Lung (tissue), 12 donors: ENCODE results near the gene TSR2. TPM values are rescaled to one million over a fixed set of nuclear protein-coding genes. Genes with fewer than 3 reads are reported as not detected.
A peak's percentile ranks its signal among the peaks of the same experiment; 100 is the strongest.

ENCODE experiments used
- ATAC-seq: fragments of 200-7000 bp; cut with Tn5 transposase; one replicate; pipeline ENCODE4 v1.9.1; 2020; ENCODE audit warnings: moderate number of reproducible peaks; ENCODE audit not compliant: insufficient read depth, low FRiP score
- DNase-seq, 3 donors: peaks; one replicate each; pipeline ENCODE4 v3.0.0-alpha.2; 2013 to 2017
- H3K27ac ChIP-seq, 2 donors: one replicate each; pipeline ENCODE4 v1.5.1; 2013; ENCODE audit warnings: mild to moderate bottlenecking in 2 of 2, moderate library complexity in 2 of 2, control low read depth in 1 of 2, inconsistent platforms in 1 of 2, low read depth in 1 of 2, low read length in 1 of 2
- H3K27me3 ChIP-seq, 3 donors: one replicate each; pipeline ENCODE4 v1.5.1; 2013; ENCODE audit warnings: low read length in 2 of 3; ENCODE audit not compliant: control insufficient read depth in 3 of 3, insufficient read depth in 3 of 3
- H3K36me3 ChIP-seq, 4 donors: one replicate each; pipeline ENCODE4 v1.5.1; 2013; ENCODE audit warnings: low read length in 4 of 4, mild to moderate bottlenecking in 1 of 4, moderate library complexity in 1 of 4; ENCODE audit not compliant: control insufficient read depth in 4 of 4, insufficient read depth in 4 of 4
- H3K4me1 ChIP-seq, 5 donors: one replicate each; pipeline ENCODE4 v1.5.1; 2013; ENCODE audit warnings: low read length in 5 of 5, mild to moderate bottlenecking in 2 of 5, moderate library complexity in 1 of 5; ENCODE audit not compliant: control insufficient read depth in 5 of 5, insufficient read depth in 5 of 5
- H3K4me3 ChIP-seq: one replicate; pipeline ENCODE4 v1.5.1; 2013; ENCODE audit warnings: mild to moderate bottlenecking, control low read depth, moderate library complexity
- H3K9ac ChIP-seq, 2 donors: one replicate each; pipeline ENCODE4 v1.5.1; 2013; ENCODE audit warnings: low read length in 2 of 2, control low read depth in 1 of 2; ENCODE audit not compliant: insufficient read depth in 1 of 2
- H3K9me3 ChIP-seq, 4 donors: one replicate each; pipeline ENCODE4 v1.5.1; 2013; ENCODE audit warnings: low read length in 3 of 4, mild to moderate bottlenecking in 1 of 4, moderate library complexity in 1 of 4; ENCODE audit not compliant: control insufficient read depth in 4 of 4, insufficient read depth in 3 of 4
- CTCF ChIP-seq: IDR thresholded peaks from 2 replicates; pipeline ENCODE4 v1.5.1; 2012; ENCODE audit warnings: mild to moderate bottlenecking; ENCODE audit errors: control extremely low read depth, extremely low read depth
- whole genome bisulfite sequencing, 2 donors: extraction: QIAGEN DNeasy Blood & Tissue Kit; methylation state at CpG; one replicate each; pipeline ENCODE4 v1.1.7; 2013; 5-methylcytosine and 5-hydroxymethylcytosine counted together
- polyA plus RNA-seq, 2 donors: library from polyadenylated mRNA; stranded (reverse); fragments of 200-250 nt; gene quantifications; one replicate each; pipeline ENCODE4 v1.2.1, GENCODE V29; 2013
- total RNA-seq, 2 donors: library from RNA; depleted of rRNA in 1 of 2; stranded (reverse); fragments of >200 nt in 1 of 2; gene quantifications; one replicate each; pipeline ENCODE4 v1.2.1, GENCODE V29; 2014 to 2021
- donor health status: control.
- donor health status: control.
- donor health status: Bipolar disorder and iron deficiency.
- donor health status: healthy.
- donor health status: DM: yes; HTN: yes; CAD: no.

Gene TSR2
- total and polyA plus RNA-seq, 4 donors = 21.0 to 39.5 (median 32.9) TPM

- Histone ChIP-seq H3K4me1 (peaks cover 0 to 10% (median 2%) of the 10 kb centered on the region in 5 donors), H3K4me3 (no peak overlapping the region), H3K36me3 (peaks cover 0 to 2% (median 0%) of the 10 kb centered on the region in 4 donors), H3K9ac (no peak overlapping the region), H3K9me3 (no peaks in the 10 kb centered on the region), H3K27ac (no peak overlapping the region), H3K27me3 (no peaks in the 10 kb centered on the region)
- TF ChIP-seq CTCF = no peak
- DNase-seq (no peak), ATAC-seq (no peak)
- 77 to 94% methylated on average over 8 to 10 of the region's 10 CpGs for WGBS, 2 donors
Observed at GRCh38 chrX:54473993-54474859, 34.0 kb downstream of the TSR2 start.

GRCh38 chrX:54479136-54480111 lies 39.2 kb downstream of the TSR2 start:
- H3K9ac ChIP-seq = no peak overlapping the region
- no peaks in the 10 kb centered on the region for H3K27me3 ChIP-seq
- WGBS, 2 donors = 41 to 68% methylated on average over 7 to 9 of the region's 9 CpGs
- no peak for TF ChIP-seq CTCF
- no peak overlapping the region for H3K27ac ChIP-seq
- H3K9me3 ChIP-seq = no peaks in the 10 kb centered on the region
- H3K36me3 ChIP-seq = no peaks in the 10 kb centered on the region
- peaks cover 0 to 52% (median 7%) of the 10 kb centered on the region in 5 donors for H3K4me1 ChIP-seq
- DNase-seq = peak; percentile 55 to 79 (median 71)
- ATAC-seq = no peak
- H3K4me3 ChIP-seq = no peak overlapping the region

- Histone ChIP-seq H3K9ac (peak overlapping the region in 1 of 2 donors; percentile 47), H3K4me1 (peaks cover 0 to 57% (median 8%) of the 10 kb centered on the region in 5 donors), H3K36me3 (no peaks in the 10 kb centered on the region), H3K4me3 (no peak overlapping the region), H3K27me3 (no peaks in the 10 kb centered on the region), H3K9me3 (no peaks in the 10 kb centered on the region), H3K27ac (peak overlapping the region in 1 of 2 donors; percentile 55)
- no peak for TF ChIP-seq CTCF
- ATAC-seq (no peak), DNase-seq (peak; percentile 37 to 40 (median 39))
- 41 to 71% methylated on average over 8 to 21 of the region's 21 CpGs for WGBS, 2 donors
Observed at GRCh38 chrX:54482839-54483593, 42.8 kb downstream of the TSR2 start.
